ENCODE measurements around the gene FHIP1B.
"Not testable (repeated sequence)": the region's sequence is repeated elsewhere in the genome, so short reads cannot be mapped to it uniquely, and the experiment has no call there.

Gene FHIP1B

DNA sequence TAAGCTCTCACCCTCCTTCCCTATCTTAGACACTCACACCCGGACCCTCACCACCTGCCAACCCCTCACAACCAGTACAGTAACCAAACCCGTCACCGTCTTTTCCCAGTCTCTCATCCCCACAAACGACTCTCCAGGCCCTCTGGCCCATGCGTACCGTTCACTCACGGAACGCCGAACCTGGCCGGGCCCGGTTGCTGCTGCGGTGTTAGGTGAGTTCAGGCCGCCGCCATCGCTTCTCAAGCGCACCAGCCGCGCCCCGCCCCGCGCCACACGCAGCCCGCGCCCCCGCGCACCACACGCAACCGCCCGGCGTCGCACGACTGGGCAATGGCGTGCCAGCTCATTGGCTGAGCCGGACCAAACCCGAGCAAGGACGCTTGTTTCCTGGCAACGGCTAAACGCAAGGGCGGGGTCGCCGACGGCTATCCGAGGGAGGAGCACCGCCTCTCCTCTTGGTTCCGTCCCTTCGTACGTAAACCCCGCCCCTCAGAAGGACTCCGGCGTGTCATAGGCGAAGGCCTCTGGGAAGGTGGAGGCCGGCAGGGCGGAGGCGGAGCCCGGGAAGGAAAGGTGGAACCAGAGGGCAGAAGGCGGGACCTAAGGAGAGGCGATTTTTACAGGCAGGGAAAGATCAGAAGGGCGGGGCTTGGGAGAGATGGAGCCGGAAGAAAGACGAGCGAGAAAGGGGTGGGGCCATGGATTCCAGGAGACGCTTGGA is at the start of gene FHIP1B:
TSS of gene FHIP1B (minus strand) at position 250 of the 721 bp plus-strand sequence. CDS start 10,120 bp downstream, outside the sequence.
- DNase-seq (ENCODE audit: low read depth) = peak; percentile 100

GRCh38 chr11:6283453-6284023 is 49.1 kb upstream of the FHIP1B start:
- DNase-seq (ENCODE audit: low read depth) = no peak

DNA sequence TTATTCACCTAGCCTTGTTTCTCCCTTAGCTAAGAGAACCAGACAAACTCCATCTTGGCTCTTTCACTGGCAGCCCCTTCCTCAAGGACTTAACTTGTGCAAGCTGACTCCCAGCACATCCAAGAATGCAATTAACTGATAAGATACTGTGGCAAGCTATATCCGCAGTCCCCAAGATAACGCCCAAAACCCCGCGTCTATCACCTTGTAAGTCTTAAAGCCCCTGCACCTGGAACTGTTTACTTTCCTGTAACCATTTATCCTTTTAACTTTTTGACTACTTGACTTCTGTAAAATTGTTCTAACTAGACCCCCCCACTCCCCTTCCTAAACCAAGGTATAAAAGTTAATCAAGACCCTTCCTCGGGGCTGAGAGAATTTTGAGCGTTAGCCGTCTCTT is 46.4 kb upstream of the FHIP1B start:
- DNase-seq (ENCODE audit: low read depth) = not testable (repeated sequence)

DNA sequence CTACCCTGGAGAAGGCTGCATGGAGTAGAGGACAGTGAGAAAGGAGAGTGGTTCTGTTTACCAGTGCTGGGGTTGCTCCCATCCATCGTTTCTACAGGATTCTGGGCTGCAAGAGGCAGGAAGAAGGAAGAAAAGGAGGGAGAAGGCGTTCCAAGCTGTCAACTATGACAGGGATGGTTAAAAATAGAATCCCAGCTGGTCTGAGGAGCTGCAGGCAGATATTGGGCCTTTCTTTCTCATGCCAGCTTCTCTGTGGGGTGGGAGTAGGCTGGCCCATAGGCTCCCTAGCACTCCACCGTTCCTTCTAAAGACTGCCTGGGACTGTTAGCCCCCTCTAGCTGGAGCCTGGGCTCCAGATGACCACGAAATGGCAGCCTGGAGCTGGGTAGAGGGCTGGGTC is 38.8 kb upstream of the FHIP1B start:
- no peak for DNase-seq (ENCODE audit: low read depth)

- no peak for DNase-seq (ENCODE audit: low read depth)
These were observed 37.2 kb upstream of the FHIP1B start for GRCh38 chr11:6271598-6271997.

DNA sequence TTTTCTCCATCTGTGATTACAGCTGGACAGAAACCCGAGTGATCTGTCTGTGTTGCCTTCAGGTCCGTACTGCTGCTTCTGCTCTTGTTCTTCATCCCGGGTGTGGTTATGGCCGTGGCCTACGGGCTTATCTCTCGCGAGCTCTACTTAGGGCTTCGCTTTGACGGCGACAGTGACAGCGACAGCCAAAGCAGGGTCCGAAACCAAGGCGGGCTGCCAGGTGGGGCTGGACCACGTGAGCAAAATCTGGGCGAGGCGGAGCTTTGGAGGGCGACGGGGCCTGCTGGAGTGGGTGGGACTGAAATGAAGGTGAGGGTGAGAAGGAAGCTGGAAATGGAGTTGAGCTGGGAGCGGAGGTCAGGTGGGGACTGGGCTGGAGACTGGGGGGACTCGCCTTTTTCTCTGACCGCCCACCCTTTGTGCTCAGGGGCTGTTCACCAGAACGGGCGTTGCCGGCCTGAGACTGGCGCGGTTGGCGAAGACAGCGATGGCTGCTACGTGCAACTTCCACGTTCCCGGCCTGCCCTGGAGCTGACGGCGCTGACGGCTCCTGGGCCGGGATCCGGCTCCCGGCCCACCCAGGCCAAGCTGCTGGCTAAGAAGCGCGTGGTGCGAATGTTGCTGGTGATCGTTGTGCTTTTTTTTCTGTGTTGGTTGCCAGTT is 36.3 kb upstream of the FHIP1B start:
- no peak for DNase-seq (ENCODE audit: low read depth)

DNA sequence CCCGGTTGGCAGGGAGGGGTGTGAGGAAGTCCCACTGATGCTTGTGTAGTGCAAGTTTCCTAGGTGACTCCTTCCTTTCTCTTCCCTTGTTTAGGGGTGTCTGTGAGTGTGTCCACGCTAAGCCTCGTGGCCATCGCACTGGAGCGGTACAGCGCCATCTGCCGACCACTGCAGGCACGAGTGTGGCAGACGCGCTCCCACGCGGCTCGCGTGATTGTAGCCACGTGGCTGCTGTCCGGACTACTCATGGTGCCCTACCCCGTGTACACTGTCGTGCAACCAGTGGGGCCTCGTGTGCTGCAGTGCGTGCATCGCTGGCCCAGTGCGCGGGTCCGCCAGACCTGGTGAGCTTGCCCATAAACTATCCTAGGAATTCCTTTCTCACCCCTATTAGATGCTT is 35.6 kb upstream of the FHIP1B start:
- no peak for DNase-seq (ENCODE audit: low read depth)

DNA sequence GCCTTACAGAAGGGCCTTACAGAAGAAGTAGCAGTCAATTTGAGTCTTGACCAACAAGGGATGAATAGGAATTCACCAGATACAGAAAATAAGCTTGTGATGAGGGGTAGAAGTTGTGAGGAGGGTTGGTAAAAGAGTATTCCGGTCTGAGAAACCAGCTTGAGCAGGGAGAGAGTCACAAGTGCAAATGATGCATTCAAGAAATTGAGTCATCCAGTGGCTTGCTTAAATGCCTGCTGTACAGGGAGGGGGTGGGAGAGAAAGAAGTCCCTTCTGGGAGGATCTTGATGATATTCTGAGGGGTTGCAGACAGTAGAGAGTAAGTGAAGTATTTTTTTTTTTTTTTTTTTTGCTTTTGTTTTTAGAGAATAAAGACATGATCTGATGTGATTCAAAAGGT is 34.4 kb upstream of the FHIP1B start:
- DNase-seq (ENCODE audit: low read depth) = no peak

DNA sequence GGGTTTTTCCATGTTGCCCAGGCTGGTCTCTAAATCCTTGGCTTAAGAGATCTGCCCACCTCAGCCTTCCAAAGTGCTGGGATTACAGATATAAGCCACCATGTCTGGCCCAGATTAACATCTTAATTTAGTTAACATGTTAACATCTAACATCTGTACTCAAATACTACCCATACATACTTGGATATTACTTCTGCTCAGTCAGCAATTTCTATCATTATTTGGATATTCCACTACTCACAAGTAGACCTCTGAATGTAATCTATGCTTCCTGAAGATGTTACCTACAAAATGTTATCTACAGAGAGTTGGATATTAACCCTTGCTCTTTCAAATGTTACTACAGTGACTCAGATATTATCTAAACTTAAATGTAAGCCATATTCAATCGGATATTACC is 29.2 kb upstream of the FHIP1B start:
- DNase-seq (ENCODE audit: low read depth) = no peak

DNA sequence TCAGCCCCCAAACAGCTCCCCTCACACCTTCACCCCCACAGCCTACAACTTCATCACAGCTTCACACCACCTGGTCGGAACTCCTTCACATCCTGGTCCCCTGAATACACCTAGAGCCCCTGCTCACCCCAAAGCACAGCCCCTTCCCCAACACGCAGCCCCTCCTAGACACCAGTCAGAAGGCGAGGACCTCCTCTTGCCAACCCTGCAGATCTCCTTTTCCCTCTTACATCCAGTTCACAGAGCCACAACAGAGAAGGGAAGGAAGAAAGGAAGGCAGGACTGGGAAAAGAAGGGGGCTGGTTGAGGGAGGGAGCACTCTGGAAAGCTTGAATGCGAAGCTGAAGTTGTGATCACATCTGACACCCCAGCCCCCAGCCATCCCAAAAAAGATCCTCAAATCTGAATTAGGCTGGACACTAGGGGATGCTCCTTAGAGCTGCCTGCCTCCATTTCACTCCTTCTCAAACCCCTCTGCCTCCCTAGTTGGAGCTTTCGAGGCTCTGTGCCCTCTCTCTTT is 25.8 kb upstream of the FHIP1B start:
- DNase-seq (ENCODE audit: low read depth) = no peak

- no peak for DNase-seq (ENCODE audit: low read depth)
These were observed 24.2 kb upstream of the FHIP1B start for GRCh38 chr11:6258571-6259081.

GRCh38 chr11:6258141-6258540 is 23.7 kb upstream of the FHIP1B start:
- no peak for DNase-seq (ENCODE audit: low read depth)

DNA sequence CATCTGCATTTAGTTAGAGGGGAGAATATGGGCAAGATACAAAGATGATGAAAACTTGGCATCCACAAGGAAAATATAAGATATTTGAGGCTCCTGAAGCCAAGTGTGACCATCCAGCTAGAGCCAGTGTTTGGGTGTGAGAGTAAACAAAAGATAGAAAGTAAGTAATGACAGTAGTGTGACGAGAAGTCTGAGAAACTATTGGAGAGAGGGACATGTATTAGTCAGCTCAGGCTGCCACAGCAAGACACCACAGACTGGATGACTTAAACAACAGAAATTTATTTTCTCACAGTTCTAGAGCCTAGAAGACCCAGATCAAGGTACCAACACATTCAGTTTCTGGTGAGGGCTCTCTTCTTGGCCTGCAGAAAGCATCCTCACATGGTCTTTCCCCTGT is 18.8 kb upstream of the FHIP1B start:
- DNase-seq (ENCODE audit: low read depth) = no peak

DNA sequence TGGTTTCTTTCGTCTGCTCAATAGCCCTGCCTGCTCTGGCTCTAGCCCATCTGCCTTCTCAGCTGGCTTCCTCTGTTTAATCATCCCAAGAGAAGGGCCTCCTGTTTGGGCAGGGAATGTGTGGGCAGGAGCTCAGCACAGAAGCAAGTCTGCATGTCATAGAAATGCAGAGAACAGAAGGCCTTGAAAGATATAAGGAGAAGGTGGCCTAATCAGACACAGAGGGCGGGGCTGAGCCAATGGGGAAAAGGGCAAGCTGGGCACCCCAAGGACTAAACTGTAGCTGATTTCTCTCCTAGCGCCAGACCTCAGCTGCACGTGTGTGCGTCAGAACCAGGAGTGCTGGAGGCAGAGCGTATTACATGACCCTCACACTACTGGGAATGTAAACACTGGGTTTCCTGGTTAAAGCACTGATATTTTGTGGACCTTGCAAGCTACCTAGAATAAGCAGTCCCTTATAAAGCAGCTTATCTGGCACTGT is 17.6 kb upstream of the FHIP1B start:
- DNase-seq (ENCODE audit: low read depth) = no peak

- no peak for DNase-seq (ENCODE audit: low read depth)
These were observed 16.8 kb upstream of the FHIP1B start for GRCh38 chr11:6251120-6251733.

GRCh38 chr11:6249770-6250555 is 15.5 kb upstream of the FHIP1B start:
- DNase-seq (ENCODE audit: low read depth) = no peak

- not testable (repeated sequence) for DNase-seq (ENCODE audit: low read depth)
These were observed 14.5 kb upstream of the FHIP1B start for GRCh38 chr11:6248897-6249296.

DNA sequence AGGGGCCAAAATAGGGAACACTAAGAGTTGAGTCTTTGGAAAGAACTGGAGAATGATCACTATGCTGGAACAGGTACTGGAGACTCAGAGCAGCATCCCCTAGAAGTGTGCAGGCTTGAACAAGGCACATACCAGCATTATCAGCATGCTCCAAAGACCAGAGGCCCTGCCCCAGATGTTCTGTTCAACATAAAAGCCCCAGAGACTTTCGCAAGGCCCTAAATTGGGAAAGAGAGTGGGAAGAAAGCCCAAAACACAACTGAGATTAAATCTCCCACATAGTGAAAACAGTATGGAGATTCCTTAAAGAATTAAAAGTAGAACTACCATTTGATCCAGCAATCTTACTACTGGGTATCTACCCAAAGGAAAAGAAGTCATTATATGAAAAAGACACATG is 13.8 kb upstream of the FHIP1B start:
- no peak for DNase-seq (ENCODE audit: low read depth)

DNA sequence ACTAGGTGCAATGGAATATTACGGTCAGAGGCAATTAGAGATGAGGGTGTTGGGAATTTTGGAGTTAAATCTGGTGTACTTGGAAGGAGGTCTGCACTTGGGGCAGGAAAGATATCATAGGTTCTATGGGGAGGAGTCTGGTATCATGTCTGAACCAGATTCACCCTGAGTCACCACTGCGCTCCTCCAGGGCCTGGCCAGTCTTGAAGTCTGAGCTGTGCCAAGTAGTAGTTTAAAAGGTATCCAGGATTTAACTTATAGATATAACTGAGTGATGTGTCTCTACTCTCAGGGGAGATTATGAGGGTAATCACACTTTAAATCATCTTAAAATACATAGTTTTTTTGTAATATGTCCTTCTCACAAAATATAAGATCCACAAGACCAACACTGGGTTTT is 11.1 kb upstream of the FHIP1B start:
- DNase-seq (ENCODE audit: low read depth) = no peak

DNA sequence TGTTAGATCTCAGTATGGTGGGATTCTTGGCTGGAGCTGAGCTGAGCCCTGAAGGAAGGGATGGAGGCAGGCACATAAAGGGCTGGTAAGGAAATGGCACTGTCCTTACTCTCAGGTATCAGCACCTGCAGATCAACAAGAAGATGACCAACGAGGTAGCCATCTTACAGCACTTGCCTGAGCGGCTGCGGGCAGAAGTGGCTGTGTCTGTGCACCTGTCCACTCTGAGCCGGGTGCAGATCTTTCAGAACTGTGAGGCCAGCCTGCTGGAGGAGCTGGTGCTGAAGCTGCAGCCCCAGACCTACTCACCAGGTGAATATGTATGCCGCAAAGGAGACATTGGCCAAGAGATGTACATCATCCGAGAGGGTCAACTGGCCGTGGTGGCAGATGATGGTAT is 6.9 kb upstream of the FHIP1B start:
- DNase-seq (ENCODE audit: low read depth) = no peak

DNA sequence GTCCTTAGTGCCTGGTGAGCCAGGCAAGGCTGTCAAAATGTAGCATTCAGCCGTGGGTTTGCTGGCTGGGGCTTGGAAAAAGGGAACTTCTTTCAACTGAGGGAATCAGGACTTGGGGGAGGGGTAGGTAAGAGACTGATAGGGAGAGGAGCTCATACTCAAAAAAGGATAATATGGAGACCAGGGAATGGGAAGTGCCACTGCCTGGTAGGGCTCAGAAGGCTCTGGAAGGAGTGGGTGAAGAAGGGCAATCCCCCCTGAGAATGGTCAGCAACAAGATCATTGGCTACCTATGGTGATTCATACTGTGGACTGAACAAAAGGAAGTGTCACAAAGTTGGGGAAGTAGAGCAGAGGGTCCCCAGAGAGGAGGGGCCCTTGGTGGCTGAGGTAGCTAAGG is 6.3 kb upstream of the FHIP1B start:
- no peak for DNase-seq (ENCODE audit: low read depth)

- no peak for DNase-seq (ENCODE audit: low read depth)
These were observed 5.7 kb upstream of the FHIP1B start for GRCh38 chr11:6240139-6240538.

Measured in T-helper 22 cell (primary cell).